Pancreas (tissue), 10 donors: ENCODE measurements around the gene GLT6D1. TPM values are rescaled to one million over a fixed set of nuclear protein-coding genes. Genes with fewer than 3 reads are reported as not detected.

Source experiments
- ATAC-seq, 4 donors: fragments of 200-7000 bp; cut with Tn5 transposase; one replicate each; pipeline versions ENCODE4 v1.8.0 to v1.9.1; 2020; ENCODE audit warnings: mild to moderate bottlenecking in 4 of 4, moderate library complexity in 4 of 4
- DNase-seq, 6 donors: peaks; one replicate each; pipeline ENCODE4 v3.0.0-alpha.2; 2020
- FAIRE-seq: peaks from 2 replicates; lab custom pipeline; 2012; peaks lifted over from hg19 to GRCh38; lab: Jason Lieb, UNC
- H3K27ac ChIP-seq, 4 donors: fragments of 200-600 bp; sonication (generic); 1 replicate in 3 of 4; 2 replicates in 1 of 4; pipeline versions ENCODE4 v1.5.0 to v1.8.0; 2020
- H3K27me3 ChIP-seq, 4 donors: fragments of 200-600 bp; one replicate each; pipeline ENCODE4 v1.8.0; 2021
- H3K36me3 ChIP-seq, 3 donors: fragments of 200-600 bp; sonication (generic) in 1 of 3; one replicate each; pipeline versions ENCODE4 v1.5.0 to v1.8.0; 2020 to 2021
- H3K4me1 ChIP-seq, 3 donors: fragments of 200-600 bp; one replicate each; pipeline ENCODE4 v1.8.0; 2021
- H3K4me3 ChIP-seq, 4 donors: fragments of 200-600 bp; sonication (generic) in 2 of 4; one replicate each; pipeline versions ENCODE4 v1.5.0 to v1.8.0; 2020 to 2021
- H3K9me3 ChIP-seq, 4 donors: fragments of 200-600 bp; one replicate each; pipeline ENCODE4 v1.8.0; 2021
- CTCF ChIP-seq, 4 donors: fragments of 200-600 bp; sonication (generic) in 3 of 4; IDR thresholded peaks; one replicate each; pipeline versions ENCODE4 v1.5.0 to v1.8.0; 2021; ENCODE audit warnings: antibody characterized with exemption in 4 of 4
- WGBS, 2 donors: extraction: QIAGEN DNeasy Blood & Tissue Kit; methylation state at CpG; one replicate each; pipeline ENCODE4 v1.1.7; 2013; 5-methylcytosine and 5-hydroxymethylcytosine counted together
- intact Hi-C, 3 donors: fragments of 100-400 bp; cut with DNase I; formaldehyde crosslinking; loops; one replicate each; pipeline versions ENCODE4 v1.11.1 to v1.14.2; 2022
- polyA plus RNA-seq, 2 donors: library from polyadenylated mRNA; stranded (reverse); fragments of 200-250 nt; gene quantifications; one replicate each; pipeline ENCODE4 v1.2.3, GENCODE V29; 2013
- total RNA-seq, 6 donors: library from RNA; stranded (reverse); fragmentation: NEBNext Ultra II Directional in 4 of 6; extraction: Animal tissue kit (Norgen Biotek cat#: 25700) in 4 of 6; gene quantifications; one replicate each; pipeline versions ENCODE4 v1.2.1 to v1.2.4, GENCODE V29; 2021 to 2023
- donor health status: healthy with polysubstance abuse.
- donor health status: DM: no; HTN: no; CAD: no; lungs with moderate emphysema.
- donor health status: DM: no; HTN: no; CAD: no.
- donor health status: control.
- donor health status: control.
- donor health status: Bipolar disorder and iron deficiency.
- donor health status: DM: yes; HTN: yes; CAD: no.
- donor health status: DM: no; HTN: no; CAD: no.
- donor health status: DM: no; HTN: no; CAD: no.
- donor health status: DM: yes; HTN: yes; CAD: no.

Gene GLT6D1
- total and polyA plus RNA-seq, 8 donors, result 0.07 TPM; not detected in 7

- no peak for ATAC-seq
- Histone ChIP-seq H3K4me3 (no peak overlapping the region), H3K4me1 (no peaks in the 10 kb centered on the region), H3K27ac (no peak overlapping the region), H3K36me3 (no peaks in the 10 kb centered on the region), H3K9me3 (no peaks in the 10 kb centered on the region), H3K27me3 (no peaks in the 10 kb centered on the region)
- intact Hi-C loops, result no loop called here
- no peak for FAIRE-seq
- no peak for DNase-seq
- WGBS, 2 donors, result 64 to 81% methylated on average over 20 of the region's 20 CpGs
- TF ChIP-seq CTCF (IDR thresholded peaks at IDR 0.05), result no peak
Observed at GRCh38 chr9:135588886-135589595, 50.3 kb downstream of the GLT6D1 start.

- FAIRE-seq, result no peak
Observed at GRCh38 chr9:135588371-135588770, 51.0 kb downstream of the GLT6D1 start.

GRCh38 chr9:135587658-135588057 lies 51.7 kb downstream of the GLT6D1 start:
- H3K36me3 ChIP-seq, result no peaks in the 10 kb centered on the region
- no peaks in the 10 kb centered on the region for H3K27me3 ChIP-seq
- 13% methylated on average over 7 of the region's 7 CpGs; no CpG with 5 or more reads in 1 of the 2 donors for WGBS, 2 donors
- no peak for DNase-seq
- H3K27ac ChIP-seq, result no peak overlapping the region
- H3K4me1 ChIP-seq, result no peaks in the 10 kb centered on the region
- FAIRE-seq, result no peak
- intact Hi-C loops, result no loop called here
- no peaks in the 10 kb centered on the region for H3K9me3 ChIP-seq
- TF ChIP-seq CTCF (IDR thresholded peaks at IDR 0.05), result no peak
- no peak overlapping the region for H3K4me3 ChIP-seq
- ATAC-seq, result no peak

More at GRCh38 chr9:135588371-135588770, 51.0 kb downstream of the GLT6D1 start:
- Histone ChIP-seq H3K9me3 (no peaks in the 10 kb centered on the region), H3K36me3 (no peaks in the 10 kb centered on the region), H3K27me3 (no peaks in the 10 kb centered on the region), H3K4me3 (no peak overlapping the region), H3K4me1 (no peaks in the 10 kb centered on the region), H3K27ac (no peak overlapping the region)
- WGBS, 2 donors, result 78 to 81% methylated on average over 9 of the region's 9 CpGs
- ATAC-seq (no peak), DNase-seq (no peak)
- no peak for TF ChIP-seq CTCF (IDR thresholded peaks at IDR 0.05)
- intact Hi-C loops, result no loop called here

GRCh38 chr9:135586601-135587109 lies 52.7 kb downstream of the GLT6D1 start:
- Histone ChIP-seq H3K4me1 (no peaks in the 10 kb centered on the region), H3K27me3 (no peaks in the 10 kb centered on the region), H3K27ac (no peak overlapping the region), H3K36me3 (no peaks in the 10 kb centered on the region), H3K4me3 (no peak overlapping the region), H3K9me3 (no peaks in the 10 kb centered on the region)
- TF ChIP-seq CTCF (IDR thresholded peaks at IDR 0.05), result no peak
- 45 to 60% methylated on average over 14 to 15 of the region's 15 CpGs for WGBS, 2 donors
- FAIRE-seq (no peak), ATAC-seq (no peak), DNase-seq (no peak)
- intact Hi-C loops, result no loop called here

- WGBS, 2 donors, result 61% methylated on average over 16 of the region's 16 CpGs
- Histone ChIP-seq H3K9me3 (no peaks in the 10 kb centered on the region), H3K27ac (no peak overlapping the region), H3K27me3 (no peaks in the 10 kb centered on the region), H3K4me1 (no peaks in the 10 kb centered on the region), H3K36me3 (no peaks in the 10 kb centered on the region), H3K4me3 (no peak overlapping the region)
- intact Hi-C loops, result no loop called here
- ATAC-seq (no peak), DNase-seq (no peak), FAIRE-seq (no peak)
- TF ChIP-seq CTCF (IDR thresholded peaks at IDR 0.05), result no peak
Observed at GRCh38 chr9:135584934-135585333, 54.4 kb downstream of the GLT6D1 start.
